BJ (cell line): Measurements from ENCODE around the gene AOPEP. TPM values are rescaled to one million over a fixed set of nuclear protein-coding genes. Genes with fewer than 3 reads are reported as not detected.

Experiments used
- CTCF ChIA-PET: fragments of 350-600 bp; formaldehyde crosslinking; extraction: SDS; loops from one replicate; lab custom pipeline; 2021; ENCODE audit warnings: antibody characterized with exemption, inconsistent platforms; lab: Yijun Ruan, JAX
- POLR2A ChIA-PET: fragments of 300-600 bp; sonication (Branson Sonifier 250); formaldehyde crosslinking; extraction: SDS; loops from one replicate; lab custom pipeline; 2021; ENCODE audit warnings: antibody characterized with exemption; lab: Charles Lee
- DNase-seq: peaks from one replicate; pipeline ENCODE4 v3.0.0-alpha.2; 2011; ENCODE audit warnings: low read depth
- H3K27me3 ChIP-seq: 2 replicates; pipeline ENCODE4 v1.6.0; 2011; ENCODE audit warnings: low read length; ENCODE audit not compliant: control insufficient read depth, insufficient read depth
- H3K36me3 ChIP-seq: 2 replicates; pipeline ENCODE4 v1.5.1; 2011; ENCODE audit warnings: low read length; ENCODE audit not compliant: control insufficient read depth, insufficient read depth
- H3K4me3 ChIP-seq: 2 replicates; pipeline ENCODE4 v1.5.1; 2011; ENCODE audit warnings: low read depth, mild to moderate bottlenecking, control low read depth, low read length
- polyA plus RNA-seq: library from polyadenylated mRNA; depleted of rRNA; stranded (reverse); fragments of >200 nt; gene quantifications from 2 replicates; pipeline ENCODE4 v1.2.3, GENCODE V29; 2011
- TF ChIP-seq, protein P1 (sequence below): IDR thresholded peaks from 2 replicates; pipeline ENCODE4 v1.5.1; 2011; ENCODE audit warnings: low read depth, mild to moderate bottlenecking, control low read depth, inconsistent platforms, low read length, moderate library complexity; ENCODE audit not compliant: insufficient read depth

The AOPEP gene
- polyA plus RNA-seq, 1 experiment: 52.1 TPM

GRCh38 chr9:95110921-95111525 is 384.5 kb downstream of the AOPEP start:
- TF ChIP-seq, protein P1, sequence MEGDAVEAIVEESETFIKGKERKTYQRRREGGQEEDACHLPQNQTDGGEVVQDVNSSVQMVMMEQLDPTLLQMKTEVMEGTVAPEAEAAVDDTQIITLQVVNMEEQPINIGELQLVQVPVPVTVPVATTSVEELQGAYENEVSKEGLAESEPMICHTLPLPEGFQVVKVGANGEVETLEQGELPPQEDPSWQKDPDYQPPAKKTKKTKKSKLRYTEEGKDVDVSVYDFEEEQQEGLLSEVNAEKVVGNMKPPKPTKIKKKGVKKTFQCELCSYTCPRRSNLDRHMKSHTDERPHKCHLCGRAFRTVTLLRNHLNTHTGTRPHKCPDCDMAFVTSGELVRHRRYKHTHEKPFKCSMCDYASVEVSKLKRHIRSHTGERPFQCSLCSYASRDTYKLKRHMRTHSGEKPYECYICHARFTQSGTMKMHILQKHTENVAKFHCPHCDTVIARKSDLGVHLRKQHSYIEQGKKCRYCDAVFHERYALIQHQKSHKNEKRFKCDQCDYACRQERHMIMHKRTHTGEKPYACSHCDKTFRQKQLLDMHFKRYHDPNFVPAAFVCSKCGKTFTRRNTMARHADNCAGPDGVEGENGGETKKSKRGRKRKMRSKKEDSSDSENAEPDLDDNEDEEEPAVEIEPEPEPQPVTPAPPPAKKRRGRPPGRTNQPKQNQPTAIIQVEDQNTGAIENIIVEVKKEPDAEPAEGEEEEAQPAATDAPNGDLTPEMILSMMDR: no peak
- Histone ChIP-seq H3K27me3 (no peaks in the 10 kb centered on the region), H3K36me3 (peaks cover 17% of the 10 kb centered on the region), H3K4me3 (no peak overlapping the region)
- CTCF ChIA-PET: interaction anchor here (0.6 to 1.2 kb wide), 2 partner anchors 20 to 439 kb away, joined by 3 to 4 read pairs; no protein-coding TSS in a partner anchor
- POLR2A ChIA-PET: no interaction called here
- DNase-seq: no peak

DNA sequence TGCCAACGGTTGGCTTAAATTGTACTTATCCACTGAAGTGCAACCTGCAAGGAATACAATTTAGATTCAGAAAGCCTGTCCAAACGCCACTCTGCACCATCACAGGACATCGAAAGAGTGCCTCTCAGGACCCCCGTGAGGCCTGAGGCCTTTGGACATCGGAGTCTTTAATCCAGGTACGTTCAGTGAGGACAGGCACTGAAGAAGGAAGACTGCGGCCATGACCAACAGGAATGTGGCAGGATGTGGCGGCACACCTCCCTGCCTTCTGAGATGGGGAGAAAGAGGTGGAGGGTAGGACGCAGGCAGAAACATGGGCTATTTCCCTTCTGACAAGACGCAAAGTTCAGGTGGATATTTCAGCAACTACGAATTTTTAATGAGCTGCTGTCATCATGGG is 385.2 kb downstream of the AOPEP start:
- POLR2A ChIA-PET: no interaction called here
- H3K36me3 ChIP-seq: peaks cover 17% of the 10 kb centered on the region

DNA sequence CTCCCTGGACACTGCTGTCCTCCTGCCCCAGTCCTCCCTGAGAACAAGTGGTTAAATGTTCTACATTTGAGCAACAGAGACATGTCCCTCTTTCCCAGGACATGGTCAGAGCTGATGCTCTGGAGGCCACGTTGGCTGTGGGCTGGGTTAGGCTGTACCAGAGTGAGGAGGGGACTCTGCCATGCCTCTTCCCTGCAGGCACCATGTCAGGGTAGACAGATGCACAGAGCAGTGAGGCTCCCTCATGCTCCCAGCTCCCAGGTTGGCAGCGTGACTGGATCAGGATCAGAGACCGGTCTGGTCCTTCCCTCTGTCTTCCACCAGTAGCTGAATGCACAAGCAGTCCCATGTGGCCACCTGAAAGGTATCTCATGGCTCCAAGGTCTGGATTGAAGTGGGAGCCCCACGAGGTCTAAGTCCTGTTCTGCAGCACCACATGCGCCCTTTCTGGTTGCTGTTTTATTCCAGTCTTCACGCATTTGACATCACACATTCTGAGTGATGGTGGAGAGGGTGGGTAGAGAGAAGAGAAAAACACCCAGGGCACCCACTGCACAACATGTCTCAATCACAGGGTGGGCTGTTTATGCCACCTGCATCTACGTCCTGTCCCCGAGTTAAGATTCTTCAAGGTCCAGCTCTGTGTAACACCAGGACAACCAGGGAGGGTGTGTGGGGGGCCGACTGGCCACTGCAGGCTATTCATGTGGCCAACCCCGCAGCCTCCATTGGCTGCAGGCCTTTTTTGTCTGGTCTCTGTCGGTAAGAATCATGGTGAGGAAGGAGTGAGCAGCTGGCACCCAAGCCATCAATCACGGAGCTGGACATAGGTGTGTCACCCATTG is 386.2 kb downstream of the AOPEP start:
- Histone ChIP-seq H3K36me3 (peaks cover 15% of the 10 kb centered on the region), H3K27me3 (no peaks in the 10 kb centered on the region), H3K4me3 (no peak overlapping the region)
- DNase-seq: no peak
- ChIA-PET CTCF (interaction anchor here (1.1 to 2.1 kb wide), 2 partner anchors 15 to 16 kb away, joined by 3 to 5 read pairs; no protein-coding TSS in a partner anchor), POLR2A (no interaction called here)
- TF ChIP-seq, protein P1: no peak

More for the DNA sequence above, 385.2 kb downstream of the AOPEP start:
- Histone ChIP-seq H3K4me3 (no peak overlapping the region), H3K27me3 (no peaks in the 10 kb centered on the region)
- no peak for DNase-seq
- TF ChIP-seq, protein P1: no peak
- CTCF ChIA-PET: interaction anchor here (1.1 kb wide), 1 partner anchor 17 kb away, joined by 3 read pairs; no protein-coding TSS in a partner anchor

- DNase-seq: no peak
- POLR2A ChIA-PET: no interaction called here
- CTCF ChIA-PET: interaction anchor here (0.6 to 1.4 kb wide), 3 partner anchors 12 to 858 kb away, joined by 4 to 7 read pairs (median 5); no protein-coding TSS in a partner anchor
- TF ChIP-seq, protein P1: no peak
- peaks cover 13% of the 10 kb centered on the region for H3K36me3 ChIP-seq
- no peak overlapping the region for H3K4me3 ChIP-seq
- no peaks in the 10 kb centered on the region for H3K27me3 ChIP-seq
Measured at GRCh38 chr9:95115104-95115503, 388.6 kb downstream of the AOPEP start.
